CD4-positive, alpha-beta T cell treated with Interleukin-6 at 100 ng/mL for 8 hours (primary cell): ENCODE data around the gene CCDC92.

Experiments
- DNase-seq: peaks from one replicate; pipeline ENCODE4 v3.0.0-alpha.2; 2020; ENCODE audit warnings: mixed read lengths, low spot score

CCDC92 gene, protein sequence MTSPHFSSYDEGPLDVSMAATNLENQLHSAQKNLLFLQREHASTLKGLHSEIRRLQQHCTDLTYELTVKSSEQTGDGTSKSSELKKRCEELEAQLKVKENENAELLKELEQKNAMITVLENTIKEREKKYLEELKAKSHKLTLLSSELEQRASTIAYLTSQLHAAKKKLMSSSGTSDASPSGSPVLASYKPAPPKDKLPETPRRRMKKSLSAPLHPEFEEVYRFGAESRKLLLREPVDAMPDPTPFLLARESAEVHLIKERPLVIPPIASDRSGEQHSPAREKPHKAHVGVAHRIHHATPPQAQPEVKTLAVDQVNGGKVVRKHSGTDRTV

DNA sequence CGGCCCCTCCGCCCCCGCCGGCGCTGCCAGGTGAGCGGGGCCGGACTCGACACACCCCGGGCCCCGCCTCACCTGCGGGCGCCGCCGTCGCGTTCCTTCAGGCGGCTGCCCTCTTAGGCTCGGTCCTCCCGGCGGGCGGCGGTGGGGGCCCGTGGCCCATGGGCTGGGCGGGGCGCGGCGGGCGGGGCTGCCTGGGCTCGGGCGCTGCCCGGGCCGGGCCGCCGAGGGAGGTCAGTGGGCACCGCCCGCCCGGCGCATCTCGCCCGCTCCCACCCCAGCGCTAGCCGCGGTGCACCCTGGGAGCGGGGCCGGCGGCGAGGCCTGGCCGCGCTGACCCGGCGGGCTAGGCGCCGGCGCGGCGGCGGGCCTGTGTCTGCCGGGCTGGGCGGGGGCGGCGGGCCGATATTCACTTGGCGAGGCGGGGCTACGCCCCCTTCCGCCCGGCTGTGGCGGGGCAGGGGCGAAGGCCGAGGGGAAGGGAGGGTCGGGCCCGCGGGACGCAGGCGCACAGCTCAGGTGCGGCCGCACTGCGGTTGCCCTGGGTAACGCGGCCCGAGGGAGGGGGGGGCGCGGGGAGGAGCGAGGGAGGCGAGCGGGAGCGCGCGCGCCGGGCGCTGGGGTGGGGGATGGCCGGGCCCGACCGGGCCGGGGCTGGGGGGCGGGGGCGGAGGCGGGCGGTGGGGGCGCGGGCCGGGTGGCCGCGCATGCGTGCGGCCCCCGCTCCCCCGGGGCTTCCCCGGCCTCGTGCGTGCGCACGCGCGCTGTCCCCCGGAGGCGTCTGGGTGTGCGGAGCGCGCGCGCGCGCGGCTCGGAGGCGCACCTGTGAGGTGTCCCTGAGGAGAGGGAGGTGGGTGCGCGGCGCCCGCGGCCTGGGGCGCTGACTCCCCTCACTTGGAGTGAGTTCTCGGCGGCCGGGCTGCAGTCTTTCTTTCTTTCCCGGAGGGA lies at the start of gene CCDC92, which contains the start of gene ZNF664:
TSS of gene CCDC92 (minus strand) at position 375 of the 945 bp plus-strand sequence. CDS start 28,526 bp downstream, outside the sequence.
TSS of gene ZNF664 (plus strand) at position 759 of the 945 bp plus-strand sequence. CDS start 38,930 bp downstream, outside the sequence.
- peak; percentile 96 for DNase-seq

DNA sequence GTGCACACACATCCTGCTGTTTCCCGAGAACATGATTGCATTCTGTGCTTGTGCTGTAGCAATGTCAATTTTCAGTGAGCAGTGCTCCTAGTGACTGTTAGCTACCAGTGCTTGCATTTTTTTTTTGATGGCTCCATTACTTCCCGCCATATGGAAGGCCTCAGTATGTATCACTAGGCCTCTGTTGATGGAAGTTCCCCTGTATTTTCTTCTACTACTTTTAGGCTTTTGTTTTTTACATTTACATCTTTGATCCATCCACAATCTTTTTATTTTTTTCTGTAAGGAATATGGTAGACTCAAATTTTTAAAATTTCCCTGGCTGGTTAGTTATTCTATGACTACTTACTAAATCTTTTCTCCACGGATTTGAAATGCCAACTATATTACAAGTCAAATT lies 49.5 kb upstream of the CCDC92 start:
- DNase-seq, result no peak

DNA sequence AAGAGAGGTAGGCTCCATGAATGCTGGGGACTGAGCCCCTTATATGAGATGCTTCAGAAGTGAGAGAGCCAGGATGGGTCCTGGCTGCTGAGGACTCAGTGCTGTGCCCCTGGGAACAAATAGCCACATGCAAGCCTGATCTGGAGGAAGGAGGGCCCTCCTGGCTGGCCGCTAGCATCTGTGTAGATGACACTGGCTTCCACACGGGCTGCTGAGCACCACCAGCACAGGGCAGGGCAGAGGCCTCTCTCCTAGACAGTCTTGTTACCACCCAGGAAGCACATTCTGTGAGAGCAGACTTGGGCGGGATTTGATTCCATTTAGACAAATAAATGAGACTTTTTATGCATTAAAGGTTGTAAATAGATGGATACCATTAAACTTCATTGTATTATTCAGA lies 48.4 kb upstream of the CCDC92 start:
- DNase-seq, result no peak

DNA sequence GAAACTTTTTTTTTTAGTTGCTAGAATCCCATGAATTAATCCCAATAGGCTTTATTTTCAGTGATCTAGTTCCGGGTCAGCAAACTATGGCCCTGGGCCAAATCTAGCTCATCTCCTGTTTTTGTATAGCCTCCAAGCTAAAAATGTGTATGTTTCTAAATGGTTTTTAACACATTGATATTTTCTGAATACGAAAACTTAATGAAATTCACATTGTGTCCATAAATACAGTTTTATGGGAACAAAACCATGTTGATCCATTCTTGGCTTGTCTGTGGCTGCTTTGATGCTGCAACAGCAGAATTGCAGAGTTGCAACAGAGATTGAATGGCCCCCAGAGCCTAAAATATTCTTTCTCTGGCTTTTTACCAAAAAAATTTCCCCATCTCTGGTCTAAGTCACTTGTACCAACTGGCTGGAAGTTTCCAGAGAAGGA lies 47.9 kb upstream of the CCDC92 start:
- no peak for DNase-seq

DNA sequence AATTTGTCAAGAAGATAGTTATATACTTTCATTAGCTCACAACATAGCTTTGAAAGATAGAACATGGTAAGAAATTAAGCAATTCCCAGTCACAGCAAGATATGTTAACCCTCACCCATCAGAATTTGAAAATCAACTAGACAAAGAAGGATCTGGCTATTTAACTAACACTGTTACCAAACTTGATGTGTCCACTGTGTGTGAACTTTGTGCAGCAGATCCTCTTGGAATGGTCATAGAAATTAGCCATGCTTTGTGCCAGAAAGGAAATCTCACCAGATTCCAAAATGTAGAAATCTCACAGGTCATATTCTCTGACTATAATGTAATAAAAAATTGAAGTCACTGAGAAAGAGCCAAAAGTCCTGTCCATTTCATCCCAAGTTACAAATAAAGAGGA lies 46.5 kb upstream of the CCDC92 start:
- no peak for DNase-seq

DNA sequence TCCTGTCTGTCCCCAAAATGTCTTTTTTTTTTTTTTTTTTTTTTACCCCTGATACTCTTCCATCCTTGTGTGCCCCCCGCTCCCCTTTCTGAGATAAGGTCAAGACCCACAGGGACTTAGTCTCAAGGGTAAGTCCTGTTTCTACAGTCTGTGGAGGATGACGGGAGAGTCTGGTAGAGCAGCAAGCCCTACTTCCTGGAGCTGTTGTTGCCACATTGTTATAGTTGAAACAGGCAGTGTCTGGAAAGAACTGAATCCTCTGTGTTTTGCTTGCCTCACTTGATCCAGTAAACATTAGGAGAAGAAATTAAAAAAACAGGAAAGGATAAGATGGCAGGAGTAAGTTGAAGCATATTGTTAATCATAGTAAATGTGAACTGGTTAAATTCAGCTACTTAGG lies 45.9 kb upstream of the CCDC92 start:
- no peak for DNase-seq

DNA sequence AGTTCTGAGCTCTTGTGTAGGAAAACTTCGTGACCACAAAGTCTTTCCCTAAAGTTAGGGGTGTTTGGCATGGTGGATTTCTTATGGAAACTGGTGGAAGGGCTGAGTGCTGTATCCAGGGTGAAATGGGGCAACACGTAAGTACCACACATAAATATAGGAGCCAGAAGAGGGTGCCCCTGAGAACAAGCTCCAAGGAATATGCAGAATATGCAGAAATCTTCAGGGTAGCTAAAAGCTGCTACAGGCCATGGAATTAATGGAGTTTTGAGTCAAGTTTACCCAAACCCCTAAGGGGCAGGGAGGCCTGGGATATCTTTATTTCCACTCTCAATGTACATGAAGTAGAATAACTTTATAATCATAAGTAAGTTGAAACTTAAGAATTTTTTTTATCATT lies 44.4 kb upstream of the CCDC92 start:
- no peak for DNase-seq

DNA sequence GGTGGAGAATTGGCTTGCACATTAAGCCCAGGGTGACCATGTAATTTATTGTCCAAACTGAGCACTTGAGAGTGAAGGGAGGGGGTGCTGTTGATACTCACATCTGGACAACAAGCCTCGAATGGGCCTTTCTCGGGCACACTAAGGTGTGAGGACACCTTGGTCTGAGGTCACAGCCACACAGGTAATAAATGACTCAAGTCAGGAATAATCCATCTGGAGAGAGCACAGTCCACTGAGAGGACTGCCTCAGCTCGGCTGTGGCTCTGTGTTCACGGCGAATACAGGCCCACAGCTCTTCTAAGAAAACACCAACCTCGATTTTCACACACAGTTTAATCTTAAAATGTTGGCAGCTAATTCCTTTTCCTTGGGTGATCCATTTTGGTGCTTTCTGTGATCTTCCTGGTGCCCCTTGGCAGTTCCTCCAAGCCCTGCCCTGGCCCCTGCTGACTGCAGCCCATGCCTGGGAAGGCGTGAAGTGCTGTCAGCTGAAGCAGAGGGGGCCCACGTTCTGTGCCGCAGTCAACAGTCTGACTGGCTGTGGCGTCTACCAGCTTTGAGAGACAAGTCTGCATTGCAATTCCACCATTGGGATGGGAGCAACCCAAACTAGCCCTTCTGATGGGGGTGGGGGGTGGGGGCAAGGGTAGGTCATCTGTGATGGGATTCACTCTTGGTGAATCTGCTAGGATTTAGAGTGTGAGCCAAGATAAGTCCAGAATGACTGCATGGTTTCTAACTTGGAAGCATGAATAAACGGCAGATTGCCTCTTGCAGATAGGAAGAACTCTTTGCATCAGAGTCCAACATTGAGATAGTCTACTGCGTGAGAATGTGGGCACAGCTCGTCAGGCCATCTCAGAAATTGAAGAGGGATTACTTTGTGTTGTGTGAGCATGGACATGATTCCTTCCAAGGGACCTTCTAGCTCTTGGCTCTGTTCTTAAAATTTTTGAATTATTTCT lies 43.1 kb upstream of the CCDC92 start:
- DNase-seq, result no peak

DNA sequence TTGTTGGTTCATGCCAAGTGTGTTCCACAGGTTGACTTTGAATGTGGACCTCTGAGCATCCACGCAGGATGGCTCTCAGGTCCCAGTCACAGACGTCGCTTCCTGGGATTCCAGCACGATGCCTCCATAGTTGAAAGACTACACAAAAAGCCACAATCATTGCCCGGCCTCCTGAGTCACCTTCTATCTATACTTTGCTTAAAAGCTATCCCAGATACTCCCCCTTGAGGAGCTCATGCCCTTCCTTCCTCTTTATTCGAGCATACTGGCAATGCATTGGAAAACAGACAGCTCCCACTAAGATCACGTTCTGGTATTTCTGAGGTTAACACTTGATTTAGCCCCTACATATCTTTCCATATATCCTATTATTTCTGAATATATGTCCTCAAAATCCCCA lies 40.4 kb upstream of the CCDC92 start:
- DNase-seq, result no peak

DNA sequence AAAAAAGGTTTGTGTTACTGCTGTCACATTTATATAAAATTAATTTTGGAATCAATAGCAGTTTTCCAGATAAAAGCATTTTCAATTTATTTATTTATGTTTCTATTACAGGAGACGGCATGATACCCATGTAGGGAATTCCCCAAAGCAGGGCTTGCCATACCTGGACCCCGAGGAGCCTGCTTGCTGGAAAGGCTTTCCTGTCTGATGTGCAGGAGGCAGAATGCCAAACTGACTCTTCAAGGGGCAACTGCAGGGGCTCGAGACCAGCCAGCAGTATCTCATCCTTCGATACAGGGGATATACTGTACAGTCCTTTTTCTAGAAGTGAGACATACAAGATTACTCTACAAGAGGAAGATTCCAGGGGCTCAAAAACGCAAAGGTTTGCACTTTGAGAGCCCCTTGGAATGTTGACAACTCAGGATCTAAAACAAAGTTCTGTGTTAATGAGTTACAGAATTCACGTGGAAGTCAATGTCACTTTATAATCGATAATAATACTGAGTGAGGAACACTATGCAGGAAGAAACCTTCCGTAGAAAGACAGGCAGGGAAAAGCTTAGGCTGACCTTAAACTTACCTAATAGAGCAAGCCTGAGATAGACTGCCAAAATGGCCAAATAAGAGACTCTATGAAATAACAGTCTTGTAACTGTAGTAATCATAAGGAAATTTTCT lies 38.9 kb upstream of the CCDC92 start:
- no peak for DNase-seq

DNA sequence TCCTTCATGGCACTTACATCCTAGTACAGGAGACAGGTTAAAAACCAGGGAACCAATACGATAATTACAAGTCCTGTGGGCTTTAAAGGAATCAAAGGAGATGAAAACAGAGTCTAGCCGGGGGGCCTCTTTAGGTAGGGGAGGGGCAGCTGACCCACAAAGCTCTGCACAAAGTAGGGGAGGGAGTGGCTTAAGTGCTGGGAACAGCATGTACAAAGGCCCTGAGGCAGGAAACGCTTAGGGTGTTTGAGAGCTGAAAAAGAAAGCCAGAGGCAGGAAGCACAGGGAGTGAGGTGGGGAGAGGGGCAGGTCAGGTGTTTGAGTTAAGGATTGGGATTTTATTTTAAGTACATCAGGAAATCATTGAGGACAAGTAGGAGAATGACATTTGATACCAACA lies 38.1 kb upstream of the CCDC92 start:
- no peak for DNase-seq

DNA sequence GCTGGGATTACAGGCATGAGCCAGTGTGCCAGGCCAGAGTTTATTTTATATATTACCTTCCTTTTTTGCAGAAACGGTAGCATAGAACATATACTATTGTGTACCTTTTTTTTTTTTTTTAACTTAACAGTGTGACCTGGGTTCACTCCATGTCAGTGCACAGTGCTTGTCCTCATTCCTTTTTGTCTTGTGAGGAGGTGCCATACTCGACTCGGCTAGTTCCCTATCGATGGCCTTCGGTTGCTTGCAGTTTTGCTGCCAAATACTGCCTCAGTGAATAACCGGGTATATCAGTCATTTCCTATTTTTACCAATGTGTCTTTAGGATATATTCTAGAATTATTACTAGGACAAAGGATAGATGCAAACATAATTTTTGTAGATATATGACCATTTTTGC lies 37.1 kb upstream of the CCDC92 start:
- no peak for DNase-seq

DNA sequence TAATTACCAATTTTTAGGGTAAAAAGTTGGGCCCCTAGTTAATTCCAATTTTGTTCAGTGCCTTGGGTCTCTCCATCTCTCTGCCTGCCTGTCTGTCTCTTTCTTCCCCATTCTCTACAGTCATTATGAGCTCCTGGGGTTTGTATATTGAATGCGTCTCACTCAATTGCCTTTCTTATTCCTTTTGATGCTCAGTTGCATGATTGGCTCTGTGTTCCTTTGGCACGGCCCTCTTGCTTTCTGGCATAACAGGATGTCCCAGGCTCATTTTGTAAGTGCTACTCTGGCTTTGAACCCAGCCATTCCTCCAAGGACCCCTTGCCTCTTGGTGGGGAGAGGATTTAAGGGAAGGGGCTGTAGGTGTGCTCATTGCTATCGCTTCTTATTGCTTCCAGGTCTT lies 36.0 kb upstream of the CCDC92 start:
- no peak for DNase-seq

DNA sequence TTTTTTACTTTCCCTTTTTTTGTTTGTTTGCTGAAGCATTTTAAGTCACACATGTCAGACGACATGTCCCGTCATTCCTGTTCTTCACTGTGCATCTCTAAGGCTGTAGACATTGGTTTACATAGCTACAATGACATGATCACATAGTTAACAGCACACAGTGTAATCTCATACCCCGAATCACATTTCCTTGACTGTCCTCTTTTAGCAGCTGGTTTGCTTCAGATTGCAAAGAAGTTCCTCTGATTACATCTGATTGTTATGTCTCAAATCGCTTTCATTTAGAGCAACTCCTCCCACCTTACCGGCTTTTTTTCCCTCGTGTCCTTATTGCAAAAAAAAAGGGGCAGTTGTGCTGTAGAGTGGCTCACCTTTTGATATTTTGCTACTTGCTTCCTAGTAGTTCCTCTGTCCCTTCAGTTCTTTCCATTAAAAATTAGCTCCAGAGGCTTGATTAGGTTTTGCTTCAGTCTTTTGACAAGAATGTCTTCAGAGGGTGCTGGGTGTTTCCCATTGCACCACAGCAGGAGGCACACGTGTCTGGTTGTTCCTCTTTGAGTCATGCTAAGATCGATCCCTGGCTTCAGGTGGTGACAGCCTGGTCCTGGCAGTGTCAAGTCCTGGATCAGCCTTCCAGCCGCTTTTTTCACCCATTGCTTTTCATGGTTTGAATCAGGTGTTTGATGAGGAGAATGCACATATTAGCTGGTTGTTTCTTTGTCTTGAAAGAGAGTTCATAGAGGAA lies 35.4 kb upstream of the CCDC92 start:
- DNase-seq, result no peak

DNA sequence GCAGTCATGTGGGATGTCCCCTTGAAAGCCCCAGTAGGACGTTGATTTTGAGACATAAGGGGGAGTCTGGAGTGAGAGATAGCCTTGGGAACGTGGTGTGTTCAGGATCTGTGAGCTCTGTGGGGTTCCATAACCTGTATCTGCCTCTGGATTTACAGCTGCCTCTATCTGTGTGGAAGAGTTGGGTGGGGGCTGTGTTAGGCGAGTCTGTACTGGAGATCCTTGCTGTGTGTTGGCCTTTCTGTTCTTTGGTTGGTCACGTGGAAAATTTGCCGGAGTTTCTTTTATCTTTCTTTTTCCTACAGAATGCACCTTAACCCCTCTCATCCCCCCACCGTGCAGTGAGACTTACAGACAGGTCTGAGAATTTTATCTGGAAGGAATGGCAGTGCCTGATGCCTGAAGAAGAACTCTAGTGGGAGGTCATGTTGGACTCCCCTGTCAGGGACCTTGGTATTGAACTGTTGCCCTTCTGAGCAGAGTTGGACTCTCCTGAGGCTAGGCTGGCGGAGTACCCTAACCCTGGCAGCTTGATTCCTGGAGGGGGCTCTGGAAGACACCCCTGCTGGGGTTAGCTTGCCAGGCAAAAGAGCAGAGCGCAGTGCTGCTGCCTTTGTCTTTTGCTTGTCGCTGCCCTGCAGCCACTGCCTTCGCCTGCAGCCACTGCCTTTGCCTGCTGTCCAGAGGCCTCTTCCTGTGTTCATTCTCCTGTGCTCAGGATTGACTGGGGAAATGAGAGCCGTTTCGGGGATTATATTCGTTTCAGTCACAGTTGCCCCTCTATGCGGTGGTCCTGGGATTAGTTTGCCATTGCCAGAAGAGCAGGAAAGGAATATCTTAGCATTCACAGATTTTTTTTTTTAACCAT lies 34.4 kb upstream of the CCDC92 start:
- DNase-seq, result no peak

DNA sequence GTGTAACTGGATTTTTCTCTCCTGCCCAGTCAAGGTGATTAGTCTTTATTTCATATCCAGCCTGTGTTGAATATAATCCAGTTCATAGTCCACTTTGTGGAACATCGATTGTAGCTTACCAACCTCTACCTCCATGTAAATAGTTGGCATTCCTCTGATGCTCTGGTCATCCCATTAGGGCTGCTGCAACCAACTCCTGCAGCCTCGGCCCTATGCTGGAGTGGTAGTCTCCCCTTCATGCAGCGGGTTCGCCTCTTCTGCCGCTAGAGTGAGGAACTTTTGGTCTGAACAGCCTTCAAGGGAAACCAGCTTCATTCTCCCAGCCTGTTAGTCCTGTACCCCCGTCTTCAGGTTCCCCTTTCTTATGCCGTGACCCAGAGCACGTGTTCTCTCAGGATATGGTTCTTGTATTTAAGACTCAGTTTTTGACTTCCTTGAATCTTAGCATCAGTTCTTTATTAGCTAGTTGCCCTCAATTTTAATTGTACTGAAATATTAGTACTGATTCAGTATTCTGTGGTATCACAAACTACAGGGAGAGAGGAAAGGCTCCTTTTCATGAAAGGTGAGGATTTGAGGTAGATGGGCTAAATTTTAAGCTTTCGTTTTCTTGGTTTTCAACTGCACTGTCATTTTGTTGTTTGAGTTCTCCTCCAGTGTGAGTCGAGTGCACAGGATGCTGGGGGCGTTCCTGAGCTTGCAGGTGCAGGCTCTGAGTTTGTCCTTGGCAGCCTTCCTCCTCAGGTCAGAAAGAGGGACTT lies 33.6 kb upstream of the CCDC92 start:
- no peak for DNase-seq

DNA sequence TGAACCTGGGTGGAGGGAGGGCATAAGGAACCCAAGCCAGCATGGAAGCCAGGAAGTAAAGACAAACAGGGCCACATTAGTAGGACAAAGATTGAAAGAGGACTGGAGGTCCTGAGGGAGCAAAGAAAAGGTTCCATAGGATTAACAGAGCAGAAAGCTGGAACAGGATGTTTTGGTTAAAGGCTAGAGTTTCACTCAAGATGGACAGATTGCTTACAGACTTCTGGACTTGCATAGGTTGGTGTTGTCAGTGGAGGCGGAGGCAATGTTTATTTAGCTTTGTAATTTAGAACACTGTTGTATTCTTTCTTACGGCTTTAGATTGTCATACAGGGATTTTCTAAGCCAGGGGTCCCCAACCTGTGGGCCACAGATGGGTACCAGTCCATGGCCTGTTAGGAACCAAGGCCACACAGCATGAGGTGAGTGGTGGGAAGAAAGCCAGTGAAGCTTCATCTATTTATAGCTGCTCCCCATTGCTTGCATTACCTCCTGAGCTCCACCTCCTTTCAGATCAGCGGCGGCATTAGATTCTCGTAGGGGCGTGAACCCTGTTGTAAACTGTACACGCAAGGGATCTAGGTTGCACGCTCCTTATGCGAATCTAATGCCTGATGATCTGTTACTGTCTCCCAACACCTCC lies 31.7 kb upstream of the CCDC92 start:
- no peak for DNase-seq

DNA sequence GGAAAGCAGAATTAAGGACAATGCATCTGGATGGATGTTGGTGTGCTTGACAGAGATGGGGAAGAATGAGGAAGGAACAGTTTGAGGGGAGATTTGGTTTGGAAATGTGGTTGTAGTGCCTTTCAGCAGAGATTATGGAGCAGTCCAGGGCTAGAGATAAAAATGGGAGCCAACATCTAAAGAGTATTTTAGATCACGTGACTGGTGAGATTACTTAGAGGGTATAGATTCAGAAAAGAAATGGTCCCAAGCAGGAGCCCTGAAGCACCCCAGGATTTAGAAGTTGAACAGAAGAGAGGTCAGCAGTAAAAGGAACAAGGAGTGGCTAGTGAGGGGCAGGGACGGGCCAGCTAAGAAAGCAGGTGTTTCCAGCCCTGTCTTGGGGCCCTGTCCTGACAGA lies 30.0 kb upstream of the CCDC92 start:
- DNase-seq, result no peak
